PFSK-1 (cell line): ENCODE data around the gene GYG2.

Experiments
- FOXP2 ChIP-seq: optimal IDR thresholded peaks from 2 replicates; pipeline ENCODE3; 2011; ENCODE audit warnings: borderline replicate concordance, control low read depth, inconsistent platforms; ENCODE audit not compliant: insufficient read depth; ENCODE audit errors: extremely low read length, extremely low read depth
- POLR2AphosphoS5 ChIP-seq: IDR thresholded peaks from 2 replicates; pipeline ENCODE4 v1.6.1; 2012; ENCODE audit warnings: low read depth, mild to moderate bottlenecking, control low read depth, low read length, moderate library complexity
- REST ChIP-seq, 2 experiments: IDR thresholded peaks; 2 replicates each; pipeline versions ENCODE4 v1.6.1 to v1.8.0; 2011 to 2012; ENCODE audit warnings: low read depth in 2 of 2, low read length in 2 of 2, control low read depth in 1 of 2, inconsistent platforms in 1 of 2, mild to moderate bottlenecking in 1 of 2, moderate library complexity in 1 of 2; ENCODE audit not compliant: insufficient read depth in 1 of 2
- SIN3A ChIP-seq: IDR thresholded peaks from 2 replicates; pipeline ENCODE4 v1.6.1; 2012; ENCODE audit warnings: mild to moderate bottlenecking, low read length, moderate library complexity, borderline replicate concordance; ENCODE audit not compliant: insufficient read depth
- TAF1 ChIP-seq: IDR thresholded peaks from 2 replicates; pipeline ENCODE4 v1.6.1; 2012; ENCODE audit warnings: low read length, control low read depth, borderline replicate concordance; ENCODE audit not compliant: insufficient read depth

GYG2 gene

DNA sequence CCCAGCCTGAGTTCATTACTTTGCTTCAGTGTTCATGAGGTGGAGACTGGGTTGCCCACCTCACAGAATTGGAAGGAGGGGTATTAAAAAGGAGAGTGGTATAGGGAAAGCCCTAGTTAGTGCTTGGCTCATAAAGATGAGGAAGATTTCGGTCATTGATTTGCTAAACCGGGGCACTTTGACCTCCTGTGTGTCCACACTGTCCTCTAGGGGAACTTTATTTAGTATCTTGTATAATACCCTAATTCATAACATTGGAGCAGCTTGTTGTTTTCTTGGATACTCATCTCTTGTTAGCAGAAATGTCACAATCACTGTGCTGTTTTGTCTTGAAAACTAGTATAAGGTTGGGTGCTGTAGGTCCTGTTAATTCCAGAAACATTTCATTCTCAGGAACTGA is 49.8 kb downstream of the GYG2 start:
- no peak for TF ChIP-seq REST (IDR thresholded peaks at IDR 0.05; ENCODE audit: insufficient read depth in 1 of 2, low read depth in 2 of 2, low read length in 2 of 2)
- no peak for TF ChIP-seq TAF1
- TF ChIP-seq POLR2AphosphoS5 = no peak
- TF ChIP-seq SIN3A = no peak
- TF ChIP-seq FOXP2 = no peak

- TF ChIP-seq SIN3A = no peak
- TF ChIP-seq FOXP2 = no peak
- TF ChIP-seq REST (IDR thresholded peaks at IDR 0.05; ENCODE audit: insufficient read depth in 1 of 2, low read depth in 2 of 2, low read length in 2 of 2) = no peak
- TF ChIP-seq TAF1 = no peak
- no peak for TF ChIP-seq POLR2AphosphoS5
Measured at GRCh38 chrX:2879670-2880069, 50.9 kb downstream of the GYG2 start.

DNA sequence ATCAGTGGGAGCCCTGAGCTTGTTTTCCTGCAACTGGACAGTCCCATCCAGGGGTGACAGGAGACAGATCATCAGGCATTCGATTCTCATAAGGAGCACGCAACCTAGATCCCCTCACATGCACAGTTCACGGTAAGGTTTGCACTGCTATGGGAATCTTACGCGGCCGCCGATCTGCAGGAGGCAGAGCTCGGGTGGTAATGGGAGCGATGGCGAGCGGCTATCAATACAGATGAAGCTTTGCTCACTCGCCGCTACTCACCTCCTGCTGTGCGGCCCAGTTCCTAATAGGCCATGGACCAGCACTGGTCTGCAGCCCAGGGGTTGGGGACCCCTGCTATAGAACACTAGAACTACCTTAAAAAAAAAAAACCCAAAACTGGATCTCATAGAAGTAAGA is 55.0 kb downstream of the GYG2 start:
- TF ChIP-seq POLR2AphosphoS5 (no peak), REST (IDR thresholded peaks at IDR 0.05; ENCODE audit: insufficient read depth in 1 of 2, low read depth in 2 of 2, low read length in 2 of 2) (no peak), SIN3A (no peak), FOXP2 (no peak), TAF1 (no peak)

GRCh38 chrX:2888309-2888708 is 59.6 kb downstream of the GYG2 start:
- TF ChIP-seq FOXP2 = no peak

DNA sequence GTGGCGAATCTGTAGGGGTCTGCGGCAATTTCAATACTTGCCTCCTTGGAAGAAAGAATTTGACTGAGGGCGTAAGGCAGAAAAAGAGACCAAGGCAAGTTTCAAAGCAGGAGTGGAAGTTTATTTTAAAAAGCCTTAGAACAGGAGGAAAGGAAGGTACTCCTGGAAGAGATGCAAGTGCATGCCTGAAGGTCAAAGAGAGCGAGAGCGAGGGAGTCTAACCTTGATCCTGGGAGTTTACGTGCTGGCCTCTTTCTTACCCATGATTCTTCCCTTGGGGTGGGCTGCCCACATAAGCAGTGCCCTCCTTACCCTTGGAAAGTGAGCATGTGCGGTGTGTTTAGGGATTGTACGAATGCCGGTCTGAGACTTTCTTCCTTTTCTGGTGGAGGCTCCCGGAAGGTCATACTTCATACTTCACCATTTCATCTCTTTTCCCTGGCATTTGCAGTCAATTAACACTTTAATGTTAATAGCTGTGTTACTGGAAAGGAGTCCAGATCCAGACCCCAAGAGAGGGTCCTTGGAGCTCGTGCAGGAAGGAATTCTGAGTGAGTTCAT is 60.4 kb downstream of the GYG2 start:
- TF ChIP-seq FOXP2 = no peak
- TF ChIP-seq POLR2AphosphoS5 = no peak
- no peak for TF ChIP-seq REST (IDR thresholded peaks at IDR 0.05; ENCODE audit: insufficient read depth in 1 of 2, low read depth in 2 of 2, low read length in 2 of 2)
- TF ChIP-seq TAF1 = no peak
- TF ChIP-seq SIN3A = no peak
